OCI-LY3 (cell line): Measurements from ENCODE around the gene RBFOX1.
A peak's percentile ranks its signal among the peaks of the same experiment; 100 is the strongest.

Experiments used
- H2AFZ ChIP-seq: fragments of 200-600, 300-600 bp; shearing (Covaris generic); 2 replicates; pipeline ENCODE4 v1.6.0; 2014; ENCODE audit warnings: antibody characterized with exemption, low read depth, low read length
- H3K27ac ChIP-seq: fragments of 200-600, 300-600 bp; sonication (generic); 2 replicates; pipeline ENCODE4 v1.5.1; 2014; ENCODE audit warnings: mild to moderate bottlenecking, low read length, moderate library complexity, mixed read lengths
- H3K27me3 ChIP-seq: fragments of 200-600, 300-600 bp; sonication (generic); 2 replicates; pipeline ENCODE4 v1.6.1; 2014; ENCODE audit warnings: low read depth, low read length, mixed read lengths
- H3K36me3 ChIP-seq: fragments of 200-600, 300-600 bp; sonication (generic); replicated peaks from 2 replicates; pipeline ENCODE3; 2014; ENCODE audit warnings: low read depth, low read length, mixed read lengths
- H3K4me1 ChIP-seq: fragments of 300-600, 200-600 bp; sonication (generic); 2 replicates; pipeline ENCODE4 v1.6.1; 2014; ENCODE audit warnings: low read length, mixed read lengths
- H3K4me2 ChIP-seq: fragments of 200-600, 300-600 bp; sonication (generic); 2 replicates; pipeline ENCODE4 v1.6.1; 2014; ENCODE audit warnings: low read length, mixed read lengths
- H3K4me3 ChIP-seq: fragments of 300-600, 200-600 bp; sonication (generic); 2 replicates; pipeline ENCODE4 v1.5.1; 2014; ENCODE audit warnings: antibody characterized with exemption, mild to moderate bottlenecking, low read length, moderate library complexity
- H3K79me2 ChIP-seq: fragments of 300-600, 200-600 bp; shearing (Covaris generic); 2 replicates; pipeline ENCODE4 v1.6.1; 2014; ENCODE audit warnings: mild to moderate bottlenecking, low read length, mixed read lengths
- H3K9ac ChIP-seq: fragments of 300-600, 200-600 bp; shearing (Covaris generic); 2 replicates; pipeline ENCODE4 v1.6.0; 2014; ENCODE audit warnings: mild to moderate bottlenecking, low read length, moderate library complexity
- H3K9me3 ChIP-seq: fragments of 200-600, 300-600 bp; shearing (Covaris generic); 2 replicates; pipeline ENCODE4 v1.6.1; 2014; ENCODE audit warnings: low read length, mixed read lengths; ENCODE audit not compliant: insufficient read depth
- H4K20me1 ChIP-seq: fragments of 200-600, 300-600 bp; sonication (generic); 2 replicates; pipeline ENCODE4 v1.6.1; 2016; ENCODE audit warnings: low read length, mixed read lengths; ENCODE audit not compliant: insufficient read depth
- EZH2phosphoT487 ChIP-seq: fragments of 200-600 bp; shearing (Covaris generic); IDR thresholded peaks from 2 replicates; pipeline ENCODE4 v1.6.1; 2018; ENCODE audit warnings: antibody characterized with exemption, mixed run types, low read depth
- TF ChIP-seq, protein P1 (sequence below): fragments of 200-600, 300-600 bp; sonication (generic); IDR thresholded peaks from 2 replicates; pipeline ENCODE4 v1.5.1; 2014; ENCODE audit warnings: antibody characterized with exemption, low read length, low read depth

The RBFOX1 gene

DNA sequence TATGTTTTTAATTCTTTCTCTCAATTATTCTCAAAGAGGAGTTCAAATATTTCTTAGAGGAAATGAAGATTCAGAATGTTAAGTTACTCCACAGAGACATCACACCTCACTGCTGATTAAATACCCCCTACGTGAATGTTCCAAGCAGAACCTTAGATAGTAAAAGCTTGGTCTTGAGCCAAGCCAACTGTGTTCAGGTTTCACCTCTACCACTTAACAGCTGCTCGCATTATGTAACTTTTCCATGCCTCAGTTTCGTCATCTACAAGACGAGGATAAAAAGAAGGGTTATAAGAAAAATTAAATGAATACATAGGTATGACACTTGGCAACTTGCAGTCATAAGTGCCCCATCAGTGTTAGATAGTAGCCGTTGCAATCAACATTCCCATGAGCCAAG lies 356.2 kb downstream of the RBFOX1 start:
- Histone ChIP-seq H3K27me3 (no peaks in the 10 kb centered on the region), H3K4me2 (no peak overlapping the region)
- TF ChIP-seq EZH2phosphoT487 = no peak
- TF ChIP-seq, protein P1, sequence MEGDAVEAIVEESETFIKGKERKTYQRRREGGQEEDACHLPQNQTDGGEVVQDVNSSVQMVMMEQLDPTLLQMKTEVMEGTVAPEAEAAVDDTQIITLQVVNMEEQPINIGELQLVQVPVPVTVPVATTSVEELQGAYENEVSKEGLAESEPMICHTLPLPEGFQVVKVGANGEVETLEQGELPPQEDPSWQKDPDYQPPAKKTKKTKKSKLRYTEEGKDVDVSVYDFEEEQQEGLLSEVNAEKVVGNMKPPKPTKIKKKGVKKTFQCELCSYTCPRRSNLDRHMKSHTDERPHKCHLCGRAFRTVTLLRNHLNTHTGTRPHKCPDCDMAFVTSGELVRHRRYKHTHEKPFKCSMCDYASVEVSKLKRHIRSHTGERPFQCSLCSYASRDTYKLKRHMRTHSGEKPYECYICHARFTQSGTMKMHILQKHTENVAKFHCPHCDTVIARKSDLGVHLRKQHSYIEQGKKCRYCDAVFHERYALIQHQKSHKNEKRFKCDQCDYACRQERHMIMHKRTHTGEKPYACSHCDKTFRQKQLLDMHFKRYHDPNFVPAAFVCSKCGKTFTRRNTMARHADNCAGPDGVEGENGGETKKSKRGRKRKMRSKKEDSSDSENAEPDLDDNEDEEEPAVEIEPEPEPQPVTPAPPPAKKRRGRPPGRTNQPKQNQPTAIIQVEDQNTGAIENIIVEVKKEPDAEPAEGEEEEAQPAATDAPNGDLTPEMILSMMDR = no peak

DNA sequence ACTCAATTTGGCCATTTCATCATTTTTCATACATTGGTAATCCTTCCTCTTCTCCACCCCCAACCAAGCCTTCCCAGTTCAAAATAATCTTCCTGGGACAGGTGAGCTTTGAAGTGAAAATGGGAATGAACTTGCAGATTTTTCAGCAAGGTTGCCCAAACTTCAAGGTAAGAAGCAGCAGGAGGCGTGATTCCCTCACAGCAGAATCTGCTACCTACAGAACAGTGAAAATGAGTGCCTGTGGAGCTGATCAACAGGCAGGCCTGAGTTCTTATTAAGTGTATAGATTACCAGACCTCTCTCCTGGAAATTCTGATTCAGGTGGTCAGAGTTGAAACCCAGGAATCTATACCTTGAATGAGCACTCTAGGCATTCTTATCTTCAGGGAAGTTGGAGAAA lies 356.6 kb downstream of the RBFOX1 start:
- H3K79me2 ChIP-seq = no peaks in the 10 kb centered on the region
- H3K4me1 ChIP-seq = peaks cover 10% of the 10 kb centered on the region; the same call in 1 of the 2 replicates
- H3K9me3 ChIP-seq = no peaks in the 10 kb centered on the region
- no peaks in the 10 kb centered on the region for H3K27me3 ChIP-seq
- no peak overlapping the region for H3K27ac ChIP-seq
- H3K4me2 ChIP-seq = no peak overlapping the region
- no peak overlapping the region for H3K9ac ChIP-seq
- H3K4me3 ChIP-seq = no peak overlapping the region
- H2AFZ ChIP-seq = no peak overlapping the region
- no peaks in the 10 kb centered on the region for H4K20me1 ChIP-seq
- H3K36me3 ChIP-seq = no peaks in the 10 kb centered on the region
- no peak for TF ChIP-seq EZH2phosphoT487
- TF ChIP-seq, protein P1 = peak; percentile 14; the same call in 1 of the 2 replicates

More for the DNA sequence above, 356.2 kb downstream of the RBFOX1 start:
- Histone ChIP-seq H2AFZ (no peak overlapping the region), H3K79me2 (no peaks in the 10 kb centered on the region), H3K9me3 (no peaks in the 10 kb centered on the region), H3K27ac (no peak overlapping the region), H3K4me1 (peaks cover 10% of the 10 kb centered on the region; the same call in 1 of the 2 replicates), H3K36me3 (no peaks in the 10 kb centered on the region), H3K9ac (no peak overlapping the region), H3K4me3 (no peak overlapping the region), H4K20me1 (no peaks in the 10 kb centered on the region)

DNA sequence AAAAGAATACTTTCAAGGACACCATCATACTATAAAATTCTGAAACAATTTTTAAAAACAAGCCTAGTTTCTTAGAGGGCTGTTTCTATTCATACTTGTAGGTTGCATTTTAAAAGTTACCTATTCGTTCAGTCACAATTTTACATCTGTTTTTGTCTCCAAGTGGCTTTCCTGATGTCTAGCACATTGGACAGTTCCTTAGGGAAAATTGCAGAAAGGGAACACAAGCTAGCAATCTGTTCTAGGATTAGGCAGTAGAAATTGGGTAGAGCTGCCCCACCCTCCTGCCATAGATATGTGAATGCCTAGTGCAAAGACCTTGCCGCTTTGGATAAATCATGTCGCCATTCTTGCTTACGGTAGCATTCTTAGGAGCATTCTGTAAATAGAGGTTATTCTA lies 358.9 kb downstream of the RBFOX1 start:
- TF ChIP-seq, protein P1 = no peak
- TF ChIP-seq EZH2phosphoT487 = no peak
- H3K27ac ChIP-seq = no peak overlapping the region
- H3K9ac ChIP-seq = no peak overlapping the region

DNA sequence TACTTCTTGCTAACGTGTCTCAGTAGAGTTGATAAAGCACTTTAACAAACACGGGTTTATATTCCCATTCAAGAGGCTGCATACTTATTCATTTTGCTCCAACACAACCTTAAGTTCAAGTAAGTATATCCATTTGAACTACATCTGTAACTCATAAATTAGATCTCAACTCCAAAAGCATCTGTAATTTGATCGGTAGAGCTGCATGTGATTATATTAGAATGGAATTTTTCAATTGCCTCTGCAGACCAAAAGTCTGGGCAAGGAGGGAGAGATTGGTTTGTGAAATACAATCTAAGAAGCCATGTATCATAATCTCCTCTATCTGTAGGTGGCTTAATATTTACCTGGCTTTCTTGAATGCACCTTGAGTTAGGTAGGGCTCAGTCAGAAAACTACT lies 371.0 kb downstream of the RBFOX1 start:
- H4K20me1 ChIP-seq = no peaks in the 10 kb centered on the region
- H3K4me3 ChIP-seq = no peak overlapping the region
- no peaks in the 10 kb centered on the region for H3K36me3 ChIP-seq
- peaks cover 7% of the 10 kb centered on the region; the same call in 1 of the 2 replicates for H3K27me3 ChIP-seq
- H3K9me3 ChIP-seq = no peaks in the 10 kb centered on the region
- H3K9ac ChIP-seq = no peak overlapping the region
- H3K27ac ChIP-seq = no peak overlapping the region
- TF ChIP-seq, protein P1 = no peak
- no peak for TF ChIP-seq EZH2phosphoT487
- H2AFZ ChIP-seq = no peak overlapping the region
- H3K4me2 ChIP-seq = no peak overlapping the region
- no peaks in the 10 kb centered on the region for H3K79me2 ChIP-seq
- H3K4me1 ChIP-seq = peaks cover 6% of the 10 kb centered on the region

More for the DNA sequence above, 358.9 kb downstream of the RBFOX1 start:
- Histone ChIP-seq H3K27me3 (no peaks in the 10 kb centered on the region), H4K20me1 (no peaks in the 10 kb centered on the region), H3K79me2 (no peaks in the 10 kb centered on the region), H3K4me2 (no peak overlapping the region), H2AFZ (no peak overlapping the region), H3K9me3 (no peaks in the 10 kb centered on the region), H3K36me3 (no peaks in the 10 kb centered on the region), H3K4me1 (peaks cover 10% of the 10 kb centered on the region; the same call in 1 of the 2 replicates), H3K4me3 (no peak overlapping the region)
